Activated B cell treated with CpG ODN at 0.5 μM for 24 hours (primary cell): Measurements from ENCODE around the gene TYMS. TPM values are rescaled to one million over a fixed set of nuclear protein-coding genes. Genes with fewer than 3 reads are reported as not detected.
"Not testable (repeated sequence)": the region's sequence is repeated elsewhere in the genome, so short reads cannot be mapped to it uniquely, and the experiment has no call there.

Source experiments
- ATAC-seq: fragments of 200-7000 bp; cut with Tn5 transposase; one replicate; pipeline ENCODE4 v1.10.0; 2021; ENCODE audit warnings: low read depth, mild to moderate bottlenecking, moderate library complexity
- CTCF ChIA-PET: fragments of 350-600 bp; sonication (Branson Sonifier 250); formaldehyde crosslinking; loops from one replicate; lab custom pipeline; 2021; ENCODE audit warnings: antibody characterized with exemption; lab: Charles Lee
- POLR2A ChIA-PET: fragments of 350-600 bp; sonication (Branson Sonifier 250); formaldehyde crosslinking; loops from one replicate; lab custom pipeline; 2021; ENCODE audit warnings: antibody characterized with exemption; lab: Charles Lee
- DNase-seq: peaks from one replicate; pipeline ENCODE4 v3.0.0; 2022
- H3K27ac Mint-ChIP-seq: one replicate; pipeline ENCODE4 v1.8.0; 2020; ENCODE audit warnings: mixed read lengths
- H3K27me3 Mint-ChIP-seq: one replicate; pipeline ENCODE4 v1.8.0; 2021; ENCODE audit warnings: mixed read lengths
- H3K36me3 Mint-ChIP-seq: one replicate; pipeline ENCODE4 v1.8.0; 2021; ENCODE audit warnings: low read depth, mixed read lengths
- H3K4me1 Mint-ChIP-seq: one replicate; pipeline ENCODE4 v1.8.0; 2021; ENCODE audit warnings: mixed read lengths
- H3K4me3 Mint-ChIP-seq: one replicate; pipeline ENCODE4 v1.8.0; 2020; ENCODE audit warnings: mild to moderate bottlenecking, mixed read lengths
- H3K9me3 Mint-ChIP-seq: one replicate; pipeline ENCODE4 v1.8.0; 2020; ENCODE audit warnings: mixed read lengths
- intact Hi-C: fragments of 100-400 bp; cut with micrococcal nuclease; formaldehyde crosslinking; loops from one replicate; pipeline ENCODE4 v1.15.1; 2024
- total RNA-seq: library from RNA; stranded (reverse); gene quantifications from 2 replicates; pipeline ENCODE4 v1.2.3, GENCODE V29; 2022
- TF ChIP-seq, protein P1 (sequence below): fragments of 200-600 bp; IDR thresholded peaks from one replicate; pipeline ENCODE4 v1.8.0; 2022; ENCODE audit warnings: antibody characterized with exemption, mild to moderate bottlenecking

TYMS gene
- total RNA-seq, 1 donor from 2014 or later = 4.0 TPM

GRCh38 chr18:678482-679182, 21.2 kb downstream of the TYMS start:
- TF ChIP-seq, protein P1, sequence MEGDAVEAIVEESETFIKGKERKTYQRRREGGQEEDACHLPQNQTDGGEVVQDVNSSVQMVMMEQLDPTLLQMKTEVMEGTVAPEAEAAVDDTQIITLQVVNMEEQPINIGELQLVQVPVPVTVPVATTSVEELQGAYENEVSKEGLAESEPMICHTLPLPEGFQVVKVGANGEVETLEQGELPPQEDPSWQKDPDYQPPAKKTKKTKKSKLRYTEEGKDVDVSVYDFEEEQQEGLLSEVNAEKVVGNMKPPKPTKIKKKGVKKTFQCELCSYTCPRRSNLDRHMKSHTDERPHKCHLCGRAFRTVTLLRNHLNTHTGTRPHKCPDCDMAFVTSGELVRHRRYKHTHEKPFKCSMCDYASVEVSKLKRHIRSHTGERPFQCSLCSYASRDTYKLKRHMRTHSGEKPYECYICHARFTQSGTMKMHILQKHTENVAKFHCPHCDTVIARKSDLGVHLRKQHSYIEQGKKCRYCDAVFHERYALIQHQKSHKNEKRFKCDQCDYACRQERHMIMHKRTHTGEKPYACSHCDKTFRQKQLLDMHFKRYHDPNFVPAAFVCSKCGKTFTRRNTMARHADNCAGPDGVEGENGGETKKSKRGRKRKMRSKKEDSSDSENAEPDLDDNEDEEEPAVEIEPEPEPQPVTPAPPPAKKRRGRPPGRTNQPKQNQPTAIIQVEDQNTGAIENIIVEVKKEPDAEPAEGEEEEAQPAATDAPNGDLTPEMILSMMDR = no peak
- intact Hi-C loops = no loop called here
- CTCF ChIA-PET = no interaction called here
- Mint-ChIP-seq H3K27me3 (no peaks in the 10 kb centered on the region), H3K27ac (no peak overlapping the region), H3K36me3 (peaks cover 8% of the 10 kb centered on the region), H3K4me3 (no peak overlapping the region), H3K4me1 (no peaks in the 10 kb centered on the region), H3K9me3 (no peaks in the 10 kb centered on the region)
- ATAC-seq (no peak), DNase-seq (no peak)
- POLR2A ChIA-PET = no interaction called here

GRCh38 chr18:679516-679915, 22.1 kb downstream of the TYMS start:
- ChIA-PET POLR2A (no interaction called here), CTCF (interaction anchor here (0.8 kb wide), 1 partner anchor 55 kb away, joined by 3 read pairs; no protein-coding TSS in a partner anchor)
- Mint-ChIP-seq H3K4me1 (no peaks in the 10 kb centered on the region), H3K36me3 (peaks cover 8% of the 10 kb centered on the region), H3K27me3 (no peaks in the 10 kb centered on the region), H3K9me3 (no peaks in the 10 kb centered on the region), H3K27ac (no peak overlapping the region), H3K4me3 (no peak overlapping the region)
- no peak for DNase-seq
- intact Hi-C loops = no loop called here
- ATAC-seq = no peak
- TF ChIP-seq, protein P1 = no peak

- Mint-ChIP-seq H3K27ac (no peak overlapping the region), H3K4me1 (no peaks in the 10 kb centered on the region), H3K27me3 (no peaks in the 10 kb centered on the region), H3K4me3 (no peak overlapping the region), H3K9me3 (no peaks in the 10 kb centered on the region), H3K36me3 (peaks cover 3% of the 10 kb centered on the region)
- ChIA-PET POLR2A (interaction anchor here (0.6 kb wide), 1 partner anchor 11 kb away, joined by 4 read pairs; no protein-coding TSS in a partner anchor), CTCF (interaction anchor here (0.8 kb wide), 1 partner anchor 56 kb away, joined by 3 read pairs; no protein-coding TSS in a partner anchor)
- ATAC-seq (no peak), DNase-seq (no peak)
- intact Hi-C loops = no loop called here
- TF ChIP-seq, protein P1 = no peak
Measured at GRCh38 chr18:680392-680791, 22.9 kb downstream of the TYMS start.

GRCh38 chr18:681985-682384, 24.5 kb downstream of the TYMS start:
- H3K9me3 Mint-ChIP-seq = no peaks in the 10 kb centered on the region
- DNase-seq = no peak

DNA sequence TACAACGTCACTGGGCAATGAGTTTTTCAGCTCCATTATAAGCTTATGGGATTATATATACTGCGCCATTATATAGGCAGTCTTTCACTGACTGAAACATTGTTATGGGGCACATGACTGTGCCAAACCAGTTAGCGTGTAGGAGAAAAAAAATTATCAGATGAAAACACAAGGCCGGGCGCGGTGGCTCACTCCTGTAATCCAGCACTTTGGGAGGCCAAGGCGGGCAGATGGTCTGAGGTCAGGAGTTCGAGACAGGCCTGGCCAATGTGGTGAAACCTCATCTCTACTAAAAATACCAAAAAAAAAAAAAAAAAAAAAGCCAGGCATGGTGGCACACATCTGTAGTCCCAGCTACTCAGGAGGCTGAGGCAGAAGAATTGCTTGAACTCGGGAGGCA, 25.0 kb downstream of the TYMS start:
- H3K4me1 Mint-ChIP-seq, H3K36me3 Mint-ChIP-seq, intact Hi-C loops, DNase-seq, H3K27ac Mint-ChIP-seq, CTCF ChIA-PET, H3K9me3 Mint-ChIP-seq, POLR2A ChIA-PET, H3K4me3 Mint-ChIP-seq, ATAC-seq, H3K27me3 Mint-ChIP-seq: not testable (repeated sequence)

More at GRCh38 chr18:681985-682384, 24.5 kb downstream of the TYMS start:
- intact Hi-C loops = no loop called here
- ATAC-seq = no peak
- ChIA-PET CTCF (no interaction called here), POLR2A (no interaction called here)
- Mint-ChIP-seq H3K4me1 (no peaks in the 10 kb centered on the region), H3K36me3 (peaks cover 3% of the 10 kb centered on the region), H3K4me3 (no peak overlapping the region), H3K27ac (no peak overlapping the region), H3K27me3 (no peaks in the 10 kb centered on the region)
- TF ChIP-seq, protein P1 = no peak
